Stimulated activated CD8-positive, alpha-beta memory T cell treated with anti-CD3 and anti-CD28 coated beads, Interleukin-15, amount 100 ng/mL, for 48 hours (primary cell): ENCODE results near the gene TPD52L3.

Experiments used
- DNase-seq, 2 donors: peaks; one replicate each; pipeline ENCODE4 v3.0.0-alpha.2; 2020; ENCODE audit warnings: low read depth in 2 of 2

Gene TPD52L3

GRCh38 chr9:6328103-6328502, at the start of gene TPD52L3:
Gene TPD52L3, plus strand, starts transcription at chr9:6328375. Its CDS starts 221 bp downstream, at chr9:6328596.
- no peak for DNase-seq

GRCh38 chr9:6301858-6302257, 26.3 kb upstream of the TPD52L3 start:
- DNase-seq = no peak

GRCh38 chr9:6302417-6302816, 25.8 kb upstream of the TPD52L3 start:
- no peak for DNase-seq

GRCh38 chr9:6304232-6304631, 23.9 kb upstream of the TPD52L3 start:
- DNase-seq = no peak

GRCh38 chr9:6305954-6306563, 22.1 kb upstream of the TPD52L3 start:
- no peak for DNase-seq

- no peak for DNase-seq
Observed at GRCh38 chr9:6307551-6308096, 20.6 kb upstream of the TPD52L3 start.

GRCh38 chr9:6330958-6331634, 2.9 kb downstream of the TPD52L3 start:
- no peak for DNase-seq

GRCh38 chr9:6334305-6334704, 6.1 kb downstream of the TPD52L3 start:
- no peak for DNase-seq

GRCh38 chr9:6348766-6349165, 20.6 kb downstream of the TPD52L3 start:
- no peak for DNase-seq

- no peak for DNase-seq
Observed at GRCh38 chr9:6351737-6352136, 23.6 kb downstream of the TPD52L3 start.

- DNase-seq = peak in 1 of 2 donors; percentile 2
Observed at GRCh38 chr9:6354072-6354686, 26.0 kb downstream of the TPD52L3 start.

- DNase-seq = no peak
Observed at GRCh38 chr9:6355728-6356127, 27.6 kb downstream of the TPD52L3 start.

GRCh38 chr9:6356441-6356840, 28.3 kb downstream of the TPD52L3 start:
- no peak for DNase-seq

- no peak for DNase-seq
Observed at GRCh38 chr9:6356904-6357303, 28.7 kb downstream of the TPD52L3 start.

- no peak for DNase-seq
Observed at GRCh38 chr9:6367128-6367890, 39.1 kb downstream of the TPD52L3 start.

GRCh38 chr9:6368831-6369230, 40.7 kb downstream of the TPD52L3 start:
- DNase-seq = no peak
